A549 treated with AZD9567 at 1 μM for 4 hours (cell line): ENCODE measurements around the gene CDK11B. TPM values are rescaled to one million over a fixed set of nuclear protein-coding genes. Genes with fewer than 3 reads are reported as not detected.

ENCODE experiments used
- total RNA-seq: library from RNA; stranded (reverse); fragments of 200-300 nt; extraction: Qiagen RNA extraction; gene quantifications from 5 replicates; pipeline ENCODE4 v1.2.3, GENCODE V29; 2022; ENCODE audit not compliant: insufficient read depth

The CDK11B gene
- total RNA-seq = 18.6 to 26.2 TPM (median 25.1 TPM) in 5 replicates

GRCh38 chr1:1658583-1659549, at the start of gene CDK11B:
CDK11B (minus strand) TSS chr1:1659004; CDS start chr1:1657485, 1,519 bp downstream.

GRCh38 chr1:1692714-1693647, 34.2 kb upstream of the CDK11B start, which contains the start of gene SLC35E2B:
SLC35E2B (minus strand) TSS chr1:1692795; CDS start chr1:1676699, 16,096 bp downstream.

GRCh38 chr1:1631782-1632420, 26.9 kb downstream of the CDK11B start, which contains the start of gene MMP23B:
MMP23B (plus strand) TSS chr1:1632173; CDS start chr1:1632219, 46 bp downstream.

GRCh38 chr1:1615256-1616044, 43.4 kb downstream of the CDK11B start, which contains the start of gene MIB2:
MIB2 (plus strand) TSS chr1:1615500; CDS start chr1:1623453, 7,953 bp downstream.

GRCh38 chr1:1599935-1600860, 58.6 kb downstream of the CDK11B start, which contains the start of gene FNDC10:
FNDC10 (minus strand) TSS chr1:1600135; CDS start chr1:1600015, 120 bp downstream.

Other genes starting within 250 kb of the CDK11B start
- 0.06 to 0.10 TPM in 2 of 5 replicates, not detected in the others for gene ANKRD65, start 237.7 kb downstream of the CDK11B start, total RNA-seq
- gene VWA1, start 223.3 kb downstream of the CDK11B start, total RNA-seq = 8.4 to 16.5 TPM (median 15.0 TPM) in 5 replicates
- not detected in 5 replicates for gene ATAD3C, start 209.3 kb downstream of the CDK11B start, total RNA-seq
- 0.86 to 3.6 TPM (median 3.2 TPM) in 5 replicates for gene ATAD3B, start 187.2 kb downstream of the CDK11B start, total RNA-seq
- gene ATAD3A, start 146.8 kb downstream of the CDK11B start, total RNA-seq = 27.2 to 40.3 TPM (median 38.7 TPM) in 5 replicates
- gene TMEM240, start 118.4 kb downstream of the CDK11B start, total RNA-seq = 0.29 to 0.60 TPM (median 0.46 TPM) in 4 of 5 replicates, not detected in the other
- 88.5 to 97.7 TPM (median 95.6 TPM) in 5 replicates for gene SSU72, start 84.1 kb downstream of the CDK11B start, total RNA-seq
- gene FNDC10, start 58.9 kb downstream of the CDK11B start, total RNA-seq = 3.9 to 8.7 TPM (median 7.5 TPM) in 5 replicates
- gene MIB2, start 43.5 kb downstream of the CDK11B start, total RNA-seq = 13.7 to 23.9 TPM (median 21.8 TPM) in 5 replicates
- gene MMP23B, start 26.8 kb downstream of the CDK11B start, total RNA-seq = 0.53 to 0.73 TPM (median 0.71 TPM) in 4 of 5 replicates, not detected in the other
- 10.2 to 13.3 TPM (median 12.6 TPM) in 5 replicates for gene SLC35E2B, start 33.8 kb upstream of the CDK11B start, total RNA-seq
- 21.7 to 26.3 TPM (median 25.2 TPM) in 5 replicates for gene CDK11A, start 65.4 kb upstream of the CDK11B start, total RNA-seq
- 29.5 to 43.4 TPM (median 41.6 TPM) in 5 replicates for gene NADK, start 119.5 kb upstream of the CDK11B start, total RNA-seq
- 178 to 303 TPM (median 196 TPM) in 5 replicates for gene GNB1, start 232.1 kb upstream of the CDK11B start, total RNA-seq